GM19372 (cell line): ENCODE results near the gene MAMDC2.

ENCODE experiments used
- ATAC-seq: cut with Tn5 transposase; IDR thresholded peaks from one replicate; pipeline ENCODE4 v1.9.1; 2021; ENCODE audit warnings: mild to moderate bottlenecking, low read depth, moderate library complexity; ENCODE audit not compliant: unreplicated experiment

The MAMDC2 gene

GRCh38 chr9:70060883-70061507, 17.3 kb downstream of the MAMDC2 start:
- ATAC-seq: peak; percentile 94

- ATAC-seq: no peak
Measured at GRCh38 chr9:70061776-70062175, 18.1 kb downstream of the MAMDC2 start.

GRCh38 chr9:70064496-70064895, 20.8 kb downstream of the MAMDC2 start:
- no peak for ATAC-seq

- ATAC-seq: no peak
Measured at GRCh38 chr9:70065572-70065971, 21.9 kb downstream of the MAMDC2 start.

DNA sequence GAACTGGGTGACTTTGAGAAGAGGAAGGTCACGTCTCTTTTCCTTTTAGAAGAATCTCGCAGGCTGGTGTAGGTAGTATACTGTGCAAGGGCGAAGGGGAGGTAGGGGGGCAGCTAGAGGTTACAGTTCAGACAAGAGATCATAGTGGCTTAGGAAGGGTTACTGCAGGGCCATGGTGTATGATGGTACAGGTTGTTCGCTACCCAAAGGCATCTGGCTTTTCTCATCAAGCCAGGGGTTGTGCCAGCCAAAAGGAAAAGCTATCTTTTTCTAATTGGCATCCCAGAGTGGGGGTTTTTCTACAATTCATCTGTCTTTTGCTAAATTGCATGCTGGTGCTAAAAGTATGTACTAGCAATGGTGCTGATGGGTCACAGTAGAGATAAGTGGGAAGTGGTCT, 22.8 kb downstream of the MAMDC2 start:
- no peak for ATAC-seq

DNA sequence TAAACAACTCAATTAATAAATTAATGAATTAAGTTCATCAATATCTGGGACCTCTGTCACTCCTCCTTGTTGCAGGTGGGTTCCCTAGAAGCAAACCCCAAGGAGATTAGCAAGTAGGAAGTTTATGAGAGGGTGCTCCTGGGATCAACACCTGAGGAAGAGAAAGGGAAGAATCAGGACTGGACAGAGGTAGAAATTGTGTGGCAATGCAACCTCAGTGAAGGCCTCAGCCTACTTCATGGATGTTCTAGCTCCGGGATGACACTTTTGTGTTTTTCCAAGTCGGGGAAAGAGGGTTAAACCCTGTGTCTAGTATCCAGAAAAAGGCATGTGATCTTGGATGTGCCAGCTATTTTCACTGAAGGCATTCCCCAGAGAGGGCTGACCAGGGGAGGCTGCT, 23.2 kb downstream of the MAMDC2 start:
- ATAC-seq: no peak

DNA sequence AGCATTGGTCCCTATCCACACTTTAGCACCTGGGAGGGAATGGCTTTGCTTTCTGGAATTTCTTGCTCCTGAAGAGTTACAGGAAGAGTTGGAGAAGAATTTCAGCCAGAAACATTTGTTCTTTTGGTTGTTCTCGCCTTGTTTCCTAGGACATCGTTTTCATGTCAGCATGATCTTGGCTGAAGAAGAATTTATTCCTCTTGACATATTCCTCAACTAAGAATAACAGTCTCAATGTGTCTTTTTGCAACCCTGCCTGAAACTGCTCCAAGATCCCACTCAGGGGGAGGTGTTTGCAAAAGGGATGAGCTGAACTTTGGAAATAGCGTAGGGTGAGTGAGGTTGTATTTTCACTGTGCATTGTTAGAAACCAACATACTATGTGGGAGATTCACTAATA, 26.1 kb downstream of the MAMDC2 start:
- ATAC-seq: no peak

- no peak for ATAC-seq
Measured at GRCh38 chr9:70073193-70073592, 29.5 kb downstream of the MAMDC2 start.

DNA sequence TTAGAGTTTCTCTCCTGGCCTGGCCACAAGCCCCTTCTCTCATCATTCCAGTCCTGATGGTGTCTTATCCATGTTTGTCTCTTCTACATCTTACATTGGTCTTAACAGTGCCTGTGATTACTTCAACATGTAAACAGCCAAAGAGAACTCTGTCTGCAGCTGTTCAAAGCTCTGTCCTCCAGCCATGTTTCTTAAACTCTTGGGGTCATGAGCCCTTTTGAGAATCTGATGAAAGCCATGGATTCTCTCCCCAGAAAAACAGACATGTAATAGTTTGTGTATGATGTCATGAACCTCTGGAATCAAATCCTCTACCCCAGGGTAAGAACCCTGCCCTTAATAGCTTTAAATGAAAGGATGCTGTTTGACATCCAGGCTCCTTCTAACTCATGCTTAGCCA, 30.1 kb downstream of the MAMDC2 start:
- no peak for ATAC-seq

GRCh38 chr9:70076678-70077077, 33.0 kb downstream of the MAMDC2 start:
- ATAC-seq: no peak

DNA sequence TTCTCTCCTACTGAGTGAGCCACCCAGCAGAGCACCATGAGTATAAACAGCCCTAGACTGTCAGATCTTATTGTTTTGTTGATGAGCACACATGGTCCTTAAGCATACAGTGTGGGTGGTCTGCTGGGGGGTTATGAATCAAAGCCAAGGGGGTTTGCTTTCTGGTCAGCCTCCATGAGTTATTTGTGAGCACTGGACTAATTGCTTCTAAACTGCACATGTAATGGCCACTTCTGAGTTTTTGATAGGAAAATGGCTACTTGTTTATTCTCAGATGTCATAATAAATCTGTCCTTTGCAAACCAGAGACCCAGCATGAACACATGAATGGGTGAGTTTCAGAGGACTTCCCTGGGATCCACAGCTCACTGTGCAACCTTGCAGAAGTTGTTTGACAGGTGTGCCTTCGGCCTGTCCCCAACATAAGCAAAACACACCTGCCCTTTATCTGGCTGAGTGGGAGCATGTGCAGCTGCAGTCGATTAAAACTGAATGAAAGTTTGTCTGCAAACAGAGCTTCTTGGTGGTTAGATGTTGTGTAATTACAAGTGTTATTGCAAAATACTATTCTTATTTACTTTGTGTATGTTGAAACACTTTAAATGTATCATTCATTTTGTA, 35.9 kb downstream of the MAMDC2 start:
- no peak for ATAC-seq

DNA sequence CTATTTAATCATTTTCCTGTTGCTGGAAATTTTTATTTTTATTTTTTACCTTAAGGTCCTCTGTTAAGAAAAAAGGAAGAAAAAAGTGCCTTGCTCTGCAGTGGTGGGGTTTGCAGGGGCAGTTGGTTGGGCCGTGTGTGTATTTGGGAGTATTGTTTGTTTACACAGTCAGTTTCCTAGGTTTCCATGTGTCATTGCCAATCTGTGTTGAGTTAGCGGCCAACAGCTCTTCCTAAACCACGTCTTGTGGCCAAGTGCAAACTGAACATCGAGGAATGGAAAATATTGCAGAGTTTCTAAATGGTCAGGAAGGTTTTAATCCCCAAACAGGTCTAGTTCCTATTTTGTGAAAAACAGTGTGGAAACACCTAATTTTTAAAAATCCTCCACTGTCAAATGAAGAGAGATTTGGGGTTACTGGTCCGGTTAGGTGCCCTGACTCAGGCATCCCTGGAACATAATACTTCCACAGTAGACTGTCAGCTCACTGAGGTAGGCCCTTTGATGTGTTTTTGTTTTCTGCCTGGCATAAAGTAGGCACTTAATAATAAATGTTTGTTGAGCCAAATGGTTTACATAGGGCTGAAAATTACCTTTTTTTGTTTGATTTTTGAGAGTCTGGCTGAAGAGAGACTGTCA, 37.0 kb downstream of the MAMDC2 start:
- ATAC-seq: no peak

DNA sequence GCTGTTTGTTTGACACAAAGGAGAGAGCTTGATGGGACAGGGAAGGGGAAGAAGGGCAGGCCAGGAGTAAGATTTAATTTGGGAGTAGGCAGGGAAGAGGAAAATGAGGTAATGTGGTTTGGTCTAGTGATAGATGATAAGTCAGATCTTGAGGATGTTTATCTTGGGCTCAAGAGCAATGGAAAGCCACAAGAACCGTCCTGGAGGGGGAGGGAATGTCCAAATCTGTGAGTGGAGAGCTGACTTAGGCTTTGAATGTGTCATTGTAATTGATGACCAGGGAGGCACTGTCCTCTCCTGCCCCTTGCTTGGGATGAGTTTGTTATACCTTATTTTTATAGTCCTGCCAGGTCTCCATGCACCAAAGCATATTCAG, 37.5 kb downstream of the MAMDC2 start:
- ATAC-seq: no peak

DNA sequence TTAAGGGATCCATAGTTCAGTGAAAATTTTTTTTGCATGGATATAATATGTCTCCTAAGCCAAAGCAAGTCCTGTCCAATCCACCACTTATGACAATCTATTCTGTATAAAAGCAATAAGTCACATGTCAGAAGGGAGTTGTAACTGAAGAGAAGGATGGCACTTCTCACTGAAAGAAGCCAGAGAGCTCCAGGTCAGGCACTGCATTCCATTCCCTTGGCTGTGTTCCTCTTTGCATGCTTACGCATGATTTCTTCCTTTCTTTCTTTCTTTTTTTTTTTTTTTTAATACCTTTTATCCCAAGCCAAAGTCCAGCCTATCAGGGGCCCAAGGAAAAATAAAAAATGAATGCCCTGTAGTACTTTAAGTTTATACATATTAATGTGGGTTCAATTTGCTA, 39.8 kb downstream of the MAMDC2 start:
- no peak for ATAC-seq

DNA sequence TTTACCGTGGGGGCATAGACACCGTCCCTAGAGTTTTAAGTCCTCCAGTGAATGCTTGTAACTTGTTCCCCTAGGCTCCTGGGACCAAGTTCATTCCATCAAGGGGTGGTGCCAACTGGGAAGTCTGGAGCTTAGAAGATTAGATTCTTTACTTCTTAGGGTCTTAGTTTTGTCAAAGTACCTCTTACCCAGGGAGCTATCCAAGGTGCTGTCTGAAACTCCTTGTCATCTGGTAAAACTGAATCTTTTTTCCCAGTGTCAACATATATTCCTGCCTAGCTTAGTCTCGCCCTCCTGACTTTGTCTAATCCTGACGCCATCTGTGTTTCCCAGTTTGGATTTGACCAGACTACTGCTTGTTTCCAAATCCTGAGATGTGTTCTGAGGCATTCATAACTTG, 41.6 kb downstream of the MAMDC2 start:
- ATAC-seq: no peak

DNA sequence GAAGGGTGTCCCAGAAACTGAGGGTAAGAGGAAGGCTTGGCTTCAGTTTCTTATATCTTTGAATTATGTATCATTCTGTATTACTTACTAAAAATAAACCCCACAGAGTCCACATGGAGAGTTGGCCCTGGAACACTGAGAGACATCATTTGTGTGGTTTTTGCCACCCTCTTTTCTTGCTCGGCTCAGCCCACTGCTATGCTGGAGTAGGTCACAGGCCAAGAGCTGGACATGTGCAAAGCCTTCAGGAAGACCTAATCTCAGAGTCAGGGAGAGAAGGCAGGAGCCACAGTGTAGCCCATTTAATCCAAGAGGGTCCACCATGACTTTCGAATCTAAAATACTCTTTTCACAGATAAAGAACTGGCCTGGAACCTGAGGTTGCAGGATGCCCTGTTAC, 47.5 kb downstream of the MAMDC2 start:
- no peak for ATAC-seq

DNA sequence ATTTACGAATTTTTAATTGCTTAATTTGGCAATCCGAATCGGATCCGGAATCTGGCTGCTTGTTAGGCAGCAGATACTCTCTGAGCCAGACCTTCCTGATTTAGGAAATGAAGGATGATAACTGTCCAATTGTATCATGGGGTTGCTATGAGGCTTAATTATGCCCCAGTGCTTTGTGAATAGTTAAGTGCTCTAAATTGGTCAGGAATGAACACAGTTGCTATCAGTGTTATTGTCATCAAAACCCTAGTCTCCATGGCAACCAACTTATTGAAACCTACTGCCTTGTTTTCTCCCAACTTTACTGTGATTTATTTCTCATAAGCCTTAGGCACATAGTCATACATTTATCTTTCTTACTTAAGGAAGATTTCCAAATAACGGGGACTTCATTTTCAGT, 47.9 kb downstream of the MAMDC2 start:
- no peak for ATAC-seq

- no peak for ATAC-seq
Measured at GRCh38 chr9:70092190-70092589, 48.5 kb downstream of the MAMDC2 start.

DNA sequence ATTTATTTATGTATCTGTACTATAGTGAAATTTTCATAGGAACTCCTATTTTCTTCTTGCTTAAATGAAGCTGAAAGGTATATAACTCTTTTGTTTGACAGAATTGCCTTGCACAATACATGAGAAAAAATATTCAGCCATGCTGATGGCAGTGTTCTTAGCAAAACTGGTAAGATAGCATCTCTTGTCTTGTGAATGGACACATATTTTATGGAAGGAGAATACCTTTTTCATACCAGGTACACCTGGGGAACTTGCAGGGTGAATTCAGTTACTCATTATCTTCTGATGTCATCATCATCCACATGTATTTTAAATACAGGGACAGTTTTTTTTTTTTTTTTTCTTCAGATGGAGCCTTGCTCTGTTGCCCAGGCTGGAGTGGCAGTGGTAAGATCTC, 49.4 kb downstream of the MAMDC2 start:
- ATAC-seq: no peak

GRCh38 chr9:70093944-70094343, 50.3 kb downstream of the MAMDC2 start:
- ATAC-seq: no peak

DNA sequence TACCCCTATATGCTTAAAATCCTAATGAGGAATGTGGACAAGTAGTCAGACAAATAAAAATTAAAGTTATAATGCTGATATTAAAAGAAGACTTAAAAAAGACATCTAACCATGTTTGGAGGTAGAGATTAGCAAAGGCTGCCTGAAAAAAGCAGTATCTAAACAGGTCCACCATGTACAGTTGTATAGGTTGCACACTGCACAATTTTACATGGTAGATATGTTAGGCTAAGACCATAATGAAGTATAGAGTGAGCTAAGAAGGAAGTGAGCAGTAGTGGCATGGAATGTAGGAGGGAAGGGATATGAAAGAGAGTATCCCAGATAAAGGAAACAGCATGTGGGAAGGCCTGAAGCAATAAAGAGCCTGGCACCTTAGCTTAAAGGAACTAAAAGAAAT, 51.1 kb downstream of the MAMDC2 start:
- ATAC-seq: no peak

GRCh38 chr9:70097187-70097586, 53.5 kb downstream of the MAMDC2 start:
- ATAC-seq: no peak
